ENCODE measurements around the gene MRTFA. TPM values are rescaled to one million over a fixed set of nuclear protein-coding genes. Genes with fewer than 3 reads are reported as not detected.

Gene MRTFA
- total and polyA plus RNA-seq, 3 donors from 2014 or later, result 59.5 to 162 (median 158) TPM

GRCh38 chr22:40420341-40421081, 216.0 kb downstream of the MRTFA start:
- Histone ChIP-seq H3K27me3 (no peaks in the 10 kb centered on the region), H3K4me3 (no peak overlapping the region), H3K36me3 (ENCODE audit: low read depth, missing control alignments) (no peaks in the 10 kb centered on the region), H3K4me1 (no peaks in the 10 kb centered on the region), H3K9me3 (no peaks in the 10 kb centered on the region), H3K27ac (no peak overlapping the region)
- no peak for DNase-seq
- no peak for TF ChIP-seq POLR2A (IDR thresholded peaks at IDR 0.05)
- TF ChIP-seq CTCF (IDR thresholded peaks at IDR 0.05), result no peak
- WGBS, 2 donors, result 91 to 94% methylated on average over 5 to 18 of the region's 18 CpGs
- intact Hi-C loops (cut with DNase I; ENCODE audit: low total_unique reads), result no loop called here

GRCh38 chr22:40419718-40420117, 216.8 kb downstream of the MRTFA start:
- Histone ChIP-seq H3K27ac (no peak overlapping the region), H3K27me3 (no peaks in the 10 kb centered on the region), H3K4me1 (no peaks in the 10 kb centered on the region), H3K36me3 (ENCODE audit: low read depth, missing control alignments) (no peaks in the 10 kb centered on the region), H3K9me3 (no peaks in the 10 kb centered on the region), H3K4me3 (no peak overlapping the region)
- no peak for TF ChIP-seq POLR2A (IDR thresholded peaks at IDR 0.05)
- intact Hi-C loops (cut with DNase I; ENCODE audit: low total_unique reads), result loop anchor here (10.0 kb wide), 1 partner anchor 335 kb away; no protein-coding TSS in a partner anchor
- no peak for DNase-seq
- 85 to 90% methylated on average over 5 to 8 of the region's 8 CpGs for WGBS, 2 donors

- H3K4me1 ChIP-seq, result no peaks in the 10 kb centered on the region
- whole genome bisulfite sequencing, 2 donors, result 84 to 87% methylated on average over 17 to 41 of the region's 42 CpGs
- TF ChIP-seq POLR2A (IDR thresholded peaks at IDR 0.05), result no peak
- no peak for DNase-seq
- H3K9me3 ChIP-seq, result no peaks in the 10 kb centered on the region
- no peaks in the 10 kb centered on the region for H3K27me3 ChIP-seq
- intact Hi-C loops (cut with DNase I; ENCODE audit: low total_unique reads), result loop anchor here (10.0 kb wide), 1 partner anchor 336 kb away; no protein-coding TSS in a partner anchor
- H3K36me3 ChIP-seq (ENCODE audit: low read depth, missing control alignments), result no peaks in the 10 kb centered on the region
- H3K4me3 ChIP-seq, result no peak overlapping the region
- H3K27ac ChIP-seq, result no peak overlapping the region
Observed at GRCh38 chr22:40418366-40419201, 217.9 kb downstream of the MRTFA start.

GRCh38 chr22:40417881-40418280, 218.6 kb downstream of the MRTFA start:
- intact Hi-C loops (cut with DNase I; ENCODE audit: low total_unique reads), result loop anchor here (10.0 kb wide), 1 partner anchor 337 kb away; no protein-coding TSS in a partner anchor
- Histone ChIP-seq H3K36me3 (ENCODE audit: low read depth, missing control alignments) (no peaks in the 10 kb centered on the region), H3K4me3 (no peak overlapping the region), H3K27me3 (no peaks in the 10 kb centered on the region), H3K4me1 (no peaks in the 10 kb centered on the region), H3K9me3 (no peaks in the 10 kb centered on the region), H3K27ac (no peak overlapping the region)
- no peak for DNase-seq
- TF ChIP-seq CTCF (IDR thresholded peaks at IDR 0.05) (no peak), POLR2A (IDR thresholded peaks at IDR 0.05) (no peak)
- WGBS, 2 donors, result 90% methylated on average over 5 of the region's 5 CpGs; no CpG with 5 or more reads in 1 of the 2 donors

GRCh38 chr22:40417041-40417440, 219.5 kb downstream of the MRTFA start:
- no peak for DNase-seq
- Histone ChIP-seq H3K27me3 (no peaks in the 10 kb centered on the region), H3K4me1 (no peaks in the 10 kb centered on the region), H3K36me3 (ENCODE audit: low read depth, missing control alignments) (no peaks in the 10 kb centered on the region), H3K4me3 (no peak overlapping the region), H3K27ac (no peak overlapping the region), H3K9me3 (no peaks in the 10 kb centered on the region)
- intact Hi-C loops (cut with DNase I; ENCODE audit: low total_unique reads), result loop anchor here (10.0 kb wide), 1 partner anchor 338 kb away; no protein-coding TSS in a partner anchor
- WGBS, 2 donors, result 88 to 93% methylated on average over 8 of the region's 8 CpGs
- no peak for TF ChIP-seq POLR2A (IDR thresholded peaks at IDR 0.05)
- TF ChIP-seq CTCF (IDR thresholded peaks at IDR 0.05), result no peak
